GM19035 (cell line): ENCODE data around the gene KLHL18.
"Not testable (repeated sequence)": the region's sequence is repeated elsewhere in the genome, so short reads cannot be mapped to it uniquely, and the experiment has no call there.

ENCODE experiments used
- ATAC-seq: cut with Tn5 transposase; IDR thresholded peaks from one replicate; pipeline ENCODE4 v1.9.1; 2021; ENCODE audit not compliant: unreplicated experiment

Gene KLHL18

GRCh38 chr3:47273564-47273963 lies 9.2 kb upstream of the KLHL18 start:
- ATAC-seq: no peak

- ATAC-seq: no peak
Observed at GRCh38 chr3:47274652-47275051, 8.1 kb upstream of the KLHL18 start.

GRCh38 chr3:47276558-47276957 lies 6.2 kb upstream of the KLHL18 start:
- no peak for ATAC-seq

GRCh38 chr3:47280519-47280918 lies 2.2 kb upstream of the KLHL18 start:
- ATAC-seq: no peak

- ATAC-seq: no peak
Observed at GRCh38 chr3:47283193-47283537, 421 bp downstream of the KLHL18 start.

- ATAC-seq: no peak
Observed at GRCh38 chr3:47283591-47284364, 1.0 kb downstream of the KLHL18 start.

- no peak for ATAC-seq
Observed at GRCh38 chr3:47288966-47289910, 6.5 kb downstream of the KLHL18 start.

- no peak for ATAC-seq
Observed at GRCh38 chr3:47291158-47291753, 8.5 kb downstream of the KLHL18 start.

- not testable (repeated sequence) for ATAC-seq
Observed at GRCh38 chr3:47291754-47292420, 9.1 kb downstream of the KLHL18 start.

GRCh38 chr3:47293822-47294221 lies 11.1 kb downstream of the KLHL18 start:
- no peak for ATAC-seq

- no peak for ATAC-seq
Observed at GRCh38 chr3:47294392-47294791, 11.6 kb downstream of the KLHL18 start.

GRCh38 chr3:47295322-47295721 lies 12.6 kb downstream of the KLHL18 start:
- no peak for ATAC-seq

- ATAC-seq: no peak
Observed at GRCh38 chr3:47295976-47296375, 13.2 kb downstream of the KLHL18 start.

GRCh38 chr3:47296562-47297302 lies 14.0 kb downstream of the KLHL18 start:
- ATAC-seq: no peak

- ATAC-seq: no peak
Observed at GRCh38 chr3:47298439-47298838, 15.7 kb downstream of the KLHL18 start.

GRCh38 chr3:47299381-47300318 lies 16.9 kb downstream of the KLHL18 start:
- no peak for ATAC-seq

GRCh38 chr3:47301456-47301855 lies 18.7 kb downstream of the KLHL18 start:
- no peak for ATAC-seq

GRCh38 chr3:47306022-47306421 lies 23.3 kb downstream of the KLHL18 start:
- ATAC-seq: no peak

- not testable (repeated sequence) for ATAC-seq
Observed at GRCh38 chr3:47309231-47309630, 26.5 kb downstream of the KLHL18 start.
